Measurements from ENCODE around the gene GPR119. TPM values are rescaled to one million over a fixed set of nuclear protein-coding genes. Genes with fewer than 3 reads are reported as not detected.

Gene GPR119
- total and polyA plus RNA-seq, 8 donors, result 0.55 TPM; not detected in 7

DNA sequence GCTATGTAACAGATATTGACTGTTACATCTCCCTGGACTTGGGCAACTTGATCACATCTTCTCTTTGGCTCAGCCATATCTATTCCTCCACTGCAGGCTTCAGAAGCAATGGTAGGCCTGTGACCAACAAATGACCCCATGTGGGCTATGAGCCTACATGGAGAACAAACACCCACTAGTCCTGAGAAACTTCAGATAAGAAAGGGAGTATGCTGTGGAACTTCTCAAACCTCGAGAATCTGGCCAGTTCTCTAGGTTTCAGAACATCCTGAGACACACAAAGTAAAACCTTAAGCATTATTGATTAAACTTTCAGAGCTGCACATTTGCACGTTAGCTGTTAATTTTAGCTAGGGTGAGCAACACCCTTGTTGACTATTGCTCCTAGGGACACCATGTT, 32.6 kb upstream of the GPR119 start:
- TF ChIP-seq, protein P1, sequence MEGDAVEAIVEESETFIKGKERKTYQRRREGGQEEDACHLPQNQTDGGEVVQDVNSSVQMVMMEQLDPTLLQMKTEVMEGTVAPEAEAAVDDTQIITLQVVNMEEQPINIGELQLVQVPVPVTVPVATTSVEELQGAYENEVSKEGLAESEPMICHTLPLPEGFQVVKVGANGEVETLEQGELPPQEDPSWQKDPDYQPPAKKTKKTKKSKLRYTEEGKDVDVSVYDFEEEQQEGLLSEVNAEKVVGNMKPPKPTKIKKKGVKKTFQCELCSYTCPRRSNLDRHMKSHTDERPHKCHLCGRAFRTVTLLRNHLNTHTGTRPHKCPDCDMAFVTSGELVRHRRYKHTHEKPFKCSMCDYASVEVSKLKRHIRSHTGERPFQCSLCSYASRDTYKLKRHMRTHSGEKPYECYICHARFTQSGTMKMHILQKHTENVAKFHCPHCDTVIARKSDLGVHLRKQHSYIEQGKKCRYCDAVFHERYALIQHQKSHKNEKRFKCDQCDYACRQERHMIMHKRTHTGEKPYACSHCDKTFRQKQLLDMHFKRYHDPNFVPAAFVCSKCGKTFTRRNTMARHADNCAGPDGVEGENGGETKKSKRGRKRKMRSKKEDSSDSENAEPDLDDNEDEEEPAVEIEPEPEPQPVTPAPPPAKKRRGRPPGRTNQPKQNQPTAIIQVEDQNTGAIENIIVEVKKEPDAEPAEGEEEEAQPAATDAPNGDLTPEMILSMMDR (IDR thresholded peaks at IDR 0.05), result no peak
- no peak for TF ChIP-seq EP300 (IDR thresholded peaks at IDR 0.05)
- no peak for TF ChIP-seq POLR2AphosphoS5 (IDR thresholded peaks at IDR 0.05)
- no peak for TF ChIP-seq POLR2A (IDR thresholded peaks at IDR 0.05)
- no peak overlapping the region for H3K27ac ChIP-seq
- H3K36me3 ChIP-seq, result peaks cover 0 to 14% (median 10%) of the 10 kb centered on the region in 4 donors
- 46 to 68% (median 53%) methylated on average over 2 of the region's 2 CpGs for whole genome bisulfite sequencing, 5 donors
- no peak overlapping the region for H3K4me3 ChIP-seq
- no peaks in the 10 kb centered on the region for H3K27me3 ChIP-seq
- DNase-seq, result no peak
- intact Hi-C loops (cut with DNase I; ENCODE audit: low total_unique reads), result no loop called here
- H3K4me1 ChIP-seq, result no peaks in the 10 kb centered on the region
- H3K9me3 ChIP-seq, result no peaks in the 10 kb centered on the region

DNA sequence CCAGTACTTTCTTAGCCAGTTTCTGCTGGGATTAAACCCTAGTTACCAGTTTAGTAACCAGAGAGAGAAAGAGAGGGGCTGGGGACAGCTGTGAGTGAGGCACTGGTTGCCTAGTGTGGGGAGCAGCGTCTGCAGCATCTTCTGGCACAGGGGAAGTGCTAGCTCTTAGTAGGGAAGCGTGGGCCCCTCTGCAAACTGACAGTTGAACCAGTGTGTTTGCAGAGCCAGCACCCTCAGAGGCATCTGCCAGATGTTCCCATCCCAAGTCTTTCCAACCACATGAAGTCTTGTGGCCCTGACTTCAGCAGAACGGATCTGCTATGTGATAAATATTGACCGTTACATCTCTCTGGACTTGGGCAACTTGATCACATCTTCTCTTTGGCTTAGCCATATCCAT, 31.3 kb upstream of the GPR119 start:
- H3K36me3 ChIP-seq, result peaks cover 0 to 27% (median 22%) of the 10 kb centered on the region in 4 donors
- WGBS, 5 donors, result 61 to 87% (median 80%) methylated on average over 4 of the region's 4 CpGs
- DNase-seq, result no peak
- intact Hi-C loops (cut with DNase I; ENCODE audit: low total_unique reads), result no loop called here
- H3K27me3 ChIP-seq, result no peaks in the 10 kb centered on the region
- TF ChIP-seq POLR2A (IDR thresholded peaks at IDR 0.05) (no peak), EP300 (IDR thresholded peaks at IDR 0.05) (no peak), POLR2AphosphoS5 (IDR thresholded peaks at IDR 0.05) (no peak)
- TF ChIP-seq, protein P1 (IDR thresholded peaks at IDR 0.05), result no peak
- H3K9me3 ChIP-seq, result no peaks in the 10 kb centered on the region
- no peaks in the 10 kb centered on the region for H3K4me1 ChIP-seq
- no peak overlapping the region for H3K4me3 ChIP-seq
- no peak overlapping the region for H3K27ac ChIP-seq

DNA sequence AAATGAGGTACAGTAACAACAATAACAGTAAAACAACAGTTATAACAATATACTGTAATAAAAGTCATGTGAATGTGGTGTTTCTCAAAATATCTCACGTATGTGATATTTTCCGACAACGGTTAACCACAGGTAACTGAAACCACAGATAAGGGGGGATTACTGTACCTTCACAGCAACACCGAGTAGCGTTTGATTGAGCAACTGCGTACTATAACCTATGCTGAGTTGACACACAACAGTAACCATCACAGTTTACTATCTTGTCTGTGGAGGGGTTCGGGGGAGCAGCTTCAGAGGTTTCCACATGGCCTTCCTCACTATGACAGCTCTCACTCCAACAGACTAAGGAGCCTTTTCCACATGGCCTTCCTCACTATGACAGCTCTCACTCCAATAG, 29.7 kb upstream of the GPR119 start:
- Histone ChIP-seq H3K4me1 (no peaks in the 10 kb centered on the region), H3K27me3 (no peaks in the 10 kb centered on the region), H3K27ac (no peak overlapping the region), H3K36me3 (peaks cover 0 to 42% (median 37%) of the 10 kb centered on the region in 4 donors), H3K4me3 (no peak overlapping the region), H3K9me3 (no peaks in the 10 kb centered on the region)
- no peak for TF ChIP-seq EP300 (IDR thresholded peaks at IDR 0.05)
- TF ChIP-seq, protein P1 (IDR thresholded peaks at IDR 0.05), result no peak
- TF ChIP-seq POLR2A (IDR thresholded peaks at IDR 0.05), result no peak
- no peak for TF ChIP-seq POLR2AphosphoS5 (IDR thresholded peaks at IDR 0.05)
- intact Hi-C loops (cut with DNase I; ENCODE audit: low total_unique reads), result no loop called here
- DNase-seq, result no peak
- 71 to 93% (median 88%) methylated on average over 6 to 7 of the region's 7 CpGs for WGBS, 5 donors

DNA sequence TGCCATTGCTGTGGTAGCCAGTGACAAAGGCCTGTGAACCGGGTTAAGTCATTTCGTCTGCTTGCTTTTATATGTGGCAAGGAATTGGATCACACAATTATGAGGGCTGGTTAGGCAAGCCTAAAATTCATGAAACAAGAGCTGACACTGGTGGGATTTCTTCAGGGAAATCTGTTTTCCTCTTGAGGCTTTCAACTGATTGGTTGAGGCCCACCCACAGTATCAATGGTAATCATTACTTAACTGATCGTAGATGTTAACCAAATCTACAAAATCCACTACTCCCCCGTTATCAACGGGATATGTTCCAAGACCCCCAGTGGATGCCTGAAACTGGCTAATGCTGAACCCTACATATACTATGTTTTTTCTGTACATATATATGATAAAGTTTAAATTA, 29.3 kb upstream of the GPR119 start:
- 94 to 96% (median 95%) methylated on average over 5 of the region's 5 CpGs for WGBS, 5 donors
- intact Hi-C loops (cut with DNase I; ENCODE audit: low total_unique reads), result no loop called here
- H3K9me3 ChIP-seq, result no peaks in the 10 kb centered on the region
- TF ChIP-seq EP300 (IDR thresholded peaks at IDR 0.05), result no peak
- TF ChIP-seq POLR2A (IDR thresholded peaks at IDR 0.05), result no peak
- TF ChIP-seq POLR2AphosphoS5 (IDR thresholded peaks at IDR 0.05), result no peak
- TF ChIP-seq, protein P1 (IDR thresholded peaks at IDR 0.05), result no peak
- no peak overlapping the region for H3K4me3 ChIP-seq
- DNase-seq, result no peak
- peaks cover 0 to 46% (median 39%) of the 10 kb centered on the region in 4 donors for H3K36me3 ChIP-seq
- H3K27me3 ChIP-seq, result no peaks in the 10 kb centered on the region
- H3K4me1 ChIP-seq, result no peaks in the 10 kb centered on the region
- H3K27ac ChIP-seq, result no peak overlapping the region
